Mesenchymal stem cell (in vitro differentiated cells and primary cell): ENCODE results near the gene NPS.

ENCODE experiments used
- DNase-seq: peaks from one replicate; pipeline ENCODE4 v3.0.0-alpha.2; 2013
- H2AFZ ChIP-seq: one replicate; pipeline ENCODE4 v1.6.1; 2013; ENCODE audit warnings: low read depth, mild to moderate bottlenecking, control low read depth, inconsistent platforms, low read length, moderate library complexity
- H2AK5ac ChIP-seq: 2 replicates; pipeline ENCODE4 v1.6.1; 2013; ENCODE audit warnings: low read length, moderate library complexity, mild to moderate bottlenecking, inconsistent platforms; ENCODE audit not compliant: severe bottlenecking
- H2BK120ac ChIP-seq: one replicate; pipeline ENCODE4 v1.6.1; 2013; ENCODE audit warnings: low read depth, mild to moderate bottlenecking, inconsistent platforms, low read length, moderate library complexity
- H2BK12ac ChIP-seq, 2 experiments: one replicate each; pipeline ENCODE4 v1.6.1; 2013; ENCODE audit warnings: inconsistent platforms in 2 of 2, low read length in 2 of 2, mild to moderate bottlenecking in 2 of 2, moderate library complexity in 2 of 2, control low read depth in 1 of 2
- H2BK15ac ChIP-seq: one replicate; pipeline ENCODE4 v1.6.1; 2013; ENCODE audit warnings: mild to moderate bottlenecking, low read depth, inconsistent platforms; ENCODE audit not compliant: poor library complexity, severe bottlenecking
- H2BK5ac ChIP-seq: 2 replicates; pipeline ENCODE4 v1.6.1; 2013; ENCODE audit warnings: low read depth, mild to moderate bottlenecking, low read length, control low read depth, inconsistent platforms; ENCODE audit not compliant: poor library complexity, severe bottlenecking
- H3K14ac ChIP-seq, 2 experiments: one replicate each; pipeline ENCODE4 v1.6.1; 2013; ENCODE audit warnings: inconsistent platforms in 2 of 2, low read length in 2 of 2, control low read depth in 1 of 2, mild to moderate bottlenecking in 1 of 2, moderate library complexity in 1 of 2
- H3K18ac ChIP-seq, 2 experiments: one replicate each; pipeline ENCODE4 v1.6.1; 2013; ENCODE audit warnings: inconsistent platforms in 2 of 2, low read length in 2 of 2, control low read depth in 1 of 2, low read depth in 1 of 2, mild to moderate bottlenecking in 1 of 2
- H3K23ac ChIP-seq, 2 experiments: one replicate each; pipeline ENCODE4 v1.6.1; 2013; ENCODE audit warnings: inconsistent platforms in 2 of 2, low read length in 2 of 2, mild to moderate bottlenecking in 2 of 2, moderate library complexity in 2 of 2, control low read depth in 1 of 2
- H3K27ac ChIP-seq: 2 replicates; pipeline ENCODE4 v1.5.1; 2013; ENCODE audit warnings: mild to moderate bottlenecking, moderate library complexity, low read length, control low read depth, inconsistent platforms; ENCODE audit not compliant: poor library complexity, severe bottlenecking
- H3K27me3 ChIP-seq, 2 experiments: 2 replicates each; pipeline versions ENCODE4 v1.6.1 to v1.7.0; 2013; ENCODE audit warnings: low read length in 2 of 2, mild to moderate bottlenecking in 2 of 2, moderate library complexity in 2 of 2, control low read depth in 1 of 2, inconsistent platforms in 1 of 2; ENCODE audit not compliant: control insufficient read depth in 1 of 2, insufficient read depth in 1 of 2
- H3K36me3 ChIP-seq, 2 experiments: 2 replicates each; pipeline versions ENCODE4 v1.6.1 to v1.7.0; 2013; ENCODE audit warnings: low read length in 2 of 2, control low read depth in 1 of 2, inconsistent platforms in 1 of 2, low read depth in 1 of 2, mild to moderate bottlenecking in 1 of 2; ENCODE audit not compliant: insufficient read depth in 2 of 2, control insufficient read depth in 1 of 2
- H3K4ac ChIP-seq, 2 experiments: one replicate each; pipeline ENCODE4 v1.6.1; 2013; ENCODE audit warnings: inconsistent platforms in 2 of 2, low read length in 2 of 2, mild to moderate bottlenecking in 2 of 2, moderate library complexity in 2 of 2, control low read depth in 1 of 2, low read depth in 1 of 2
- H3K4me1 ChIP-seq: 2 replicates; pipeline ENCODE4 v1.6.1; 2013; ENCODE audit warnings: low read depth, low read length, control low read depth; ENCODE audit not compliant: control insufficient read depth, insufficient read depth
- H3K4me2 ChIP-seq: 2 replicates; pipeline ENCODE4 v1.6.1; 2013; ENCODE audit warnings: low read length, mild to moderate bottlenecking, inconsistent platforms; ENCODE audit not compliant: poor library complexity, severe bottlenecking
- H3K4me3 ChIP-seq, 2 experiments: 2 replicates each; pipeline versions ENCODE4 v1.5.1 to v1.7.0; 2013; ENCODE audit warnings: low read length in 2 of 2, mild to moderate bottlenecking in 2 of 2, control low read depth in 1 of 2, low read depth in 1 of 2; ENCODE audit not compliant: insufficient read depth in 1 of 2
- H3K79me1 ChIP-seq: replicated peaks from 2 replicates; pipeline ENCODE4 v1.6.1; 2013; ENCODE audit warnings: mild to moderate bottlenecking, control low read depth, low read length, inconsistent platforms; ENCODE audit not compliant: poor library complexity, severe bottlenecking
- H3K9ac ChIP-seq: 2 replicates; pipeline ENCODE4 v1.7.0; 2013; ENCODE audit warnings: mild to moderate bottlenecking, low read length, moderate library complexity
- H3K9me3 ChIP-seq: 2 replicates; pipeline ENCODE4 v1.7.0; 2013; ENCODE audit warnings: mild to moderate bottlenecking, low read length; ENCODE audit not compliant: control insufficient read depth
- H4K8ac ChIP-seq: one replicate; pipeline ENCODE4 v1.6.1; 2013; ENCODE audit warnings: inconsistent platforms, mild to moderate bottlenecking, low read length, moderate library complexity
- H4K91ac ChIP-seq: one replicate; pipeline ENCODE4 v1.6.1; 2013; ENCODE audit warnings: mild to moderate bottlenecking, low read length, inconsistent platforms
- WGBS: methylation state at CpG from one replicate; pipeline ENCODE4 v1.1.7; 2013; ENCODE audit warnings: mixed read lengths; 5-methylcytosine and 5-hydroxymethylcytosine counted together

The NPS gene

DNA sequence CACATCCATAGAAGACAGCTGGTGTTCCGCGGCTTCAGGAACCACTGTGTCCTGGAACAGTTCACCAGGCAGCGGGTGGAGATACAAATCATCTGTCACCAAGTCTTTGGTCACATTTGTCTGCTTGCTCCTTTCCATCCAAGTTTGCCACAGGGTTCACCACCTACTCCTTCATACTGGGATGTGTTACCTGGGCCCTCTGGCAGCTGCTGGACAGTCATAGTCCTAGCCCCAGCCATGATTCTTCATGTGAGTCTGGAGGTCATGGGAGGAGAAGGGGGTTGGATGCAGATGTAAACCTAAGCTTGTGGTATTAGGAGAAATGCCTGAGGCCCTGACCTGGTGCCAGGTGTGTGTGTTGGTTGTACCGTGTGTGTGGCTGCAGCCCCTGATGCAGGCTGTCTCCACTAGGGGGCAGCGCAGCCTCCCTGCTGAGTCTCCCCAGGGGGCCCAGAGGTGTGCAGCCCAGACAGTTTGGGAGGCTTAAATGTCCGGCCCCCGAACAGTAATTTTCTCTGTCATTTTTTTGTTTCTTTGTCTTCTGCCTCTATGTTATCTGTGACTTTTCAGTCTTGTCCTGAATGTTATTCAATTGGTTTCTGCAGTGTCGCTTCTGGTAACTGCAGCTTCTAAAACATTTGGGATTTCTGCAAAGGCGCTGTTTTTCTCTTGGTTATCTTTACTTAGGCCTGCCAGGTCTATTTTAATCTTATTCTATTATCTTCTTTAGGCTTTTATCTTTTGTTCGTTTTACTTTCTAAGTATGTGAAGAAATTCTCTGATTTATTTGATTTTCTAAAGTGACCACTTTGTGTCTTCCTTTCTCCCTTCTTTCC lies 14.8 kb downstream of the NPS start:
- Histone ChIP-seq H3K23ac (no peak overlapping the region), H2BK120ac (no peak overlapping the region), H3K4me2 (no peak overlapping the region), H4K8ac (no peak overlapping the region), H2AK5ac (no peak overlapping the region), H3K4me3 (no peak overlapping the region), H3K27me3 (peaks cover 0 to 3% of the 10 kb centered on the region in 2 experiments), H3K4me1 (no peaks in the 10 kb centered on the region), H3K27ac (no peak overlapping the region), H2BK5ac (no peak overlapping the region), H2BK12ac (no peak overlapping the region), H3K9ac (no peak overlapping the region), H3K14ac (no peak overlapping the region), H3K79me1 (no peaks in the 10 kb centered on the region), H2AFZ (no peak overlapping the region), H3K9me3 (peaks cover 5% of the 10 kb centered on the region), H3K4ac (no peak overlapping the region), H3K18ac (no peak overlapping the region), H2BK15ac (no peak overlapping the region), H3K36me3 (no peaks in the 10 kb centered on the region), H4K91ac (no peak overlapping the region)
- DNase-seq, result no peak
- WGBS, result 71% methylated on average over 9 of the region's 10 CpGs

DNA sequence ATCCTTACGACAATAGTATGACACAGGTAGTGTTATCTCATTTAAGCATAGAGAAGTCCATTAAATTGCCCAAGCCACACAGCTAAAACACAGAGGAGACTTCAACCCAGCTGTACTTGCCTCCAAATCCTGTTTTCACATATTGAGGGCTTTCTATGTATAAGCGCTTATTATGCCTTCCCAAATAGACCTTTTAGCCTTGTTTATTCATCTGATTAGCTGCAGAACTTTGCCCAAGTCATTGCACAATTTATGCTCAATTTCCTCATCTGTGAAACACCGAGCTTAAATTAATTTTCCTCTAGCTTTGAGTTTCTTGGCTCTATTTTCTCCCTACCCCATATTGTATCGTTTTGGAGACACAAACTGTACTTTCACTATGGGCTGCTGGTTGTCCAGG lies 15.5 kb downstream of the NPS start:
- Histone ChIP-seq H3K14ac (no peak overlapping the region), H2BK15ac (no peak overlapping the region), H2BK12ac (no peak overlapping the region), H3K4me1 (no peaks in the 10 kb centered on the region), H3K18ac (no peak overlapping the region), H3K79me1 (no peaks in the 10 kb centered on the region), H2BK120ac (no peak overlapping the region), H3K9ac (no peak overlapping the region), H3K36me3 (no peaks in the 10 kb centered on the region), H3K4me2 (no peak overlapping the region), H4K8ac (no peak overlapping the region), H2AK5ac (no peak overlapping the region), H3K27ac (no peak overlapping the region), H3K23ac (no peak overlapping the region), H3K27me3 (peaks cover 0 to 3% of the 10 kb centered on the region in 2 experiments), H2AFZ (no peak overlapping the region), H3K4me3 (no peak overlapping the region), H4K91ac (no peak overlapping the region), H3K9me3 (no peaks in the 10 kb centered on the region), H2BK5ac (no peak overlapping the region), H3K4ac (no peak overlapping the region)
- DNase-seq, result no peak
- WGBS, result 85% methylated on average over 4 of the region's 4 CpGs

DNA sequence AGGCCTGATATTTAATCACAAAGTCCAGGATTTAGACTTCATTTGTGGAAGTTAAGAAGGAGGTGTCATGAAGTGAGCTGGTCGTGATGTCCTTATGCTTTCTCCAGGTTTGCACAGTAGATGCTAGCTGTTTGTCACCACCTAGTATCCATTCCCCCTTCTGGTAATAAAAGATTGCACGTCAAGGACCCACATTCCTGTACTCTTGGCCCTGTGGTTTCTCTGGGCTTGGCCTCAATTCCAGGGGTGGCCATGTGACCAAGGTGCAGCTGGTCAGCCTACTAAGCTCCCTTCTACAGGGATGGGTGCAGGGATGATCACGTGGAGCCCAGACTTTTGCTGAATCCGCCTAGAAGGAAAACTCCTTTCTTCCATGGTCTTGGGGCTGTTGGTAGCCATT lies 16.5 kb downstream of the NPS start:
- no peak overlapping the region for H3K4ac ChIP-seq
- no peaks in the 10 kb centered on the region for H3K4me1 ChIP-seq
- WGBS, result 68% methylated on average over 4 of the region's 4 CpGs
- no peak overlapping the region for H3K23ac ChIP-seq
- no peak overlapping the region for H3K4me3 ChIP-seq
- no peak overlapping the region for H2BK15ac ChIP-seq
- no peak overlapping the region for H2BK5ac ChIP-seq
- no peak overlapping the region for H3K9ac ChIP-seq
- no peak overlapping the region for H3K18ac ChIP-seq
- no peak overlapping the region for H2BK12ac ChIP-seq
- peaks cover 0 to 3% of the 10 kb centered on the region in 2 experiments for H3K27me3 ChIP-seq
- H2BK120ac ChIP-seq, result no peak overlapping the region
- no peaks in the 10 kb centered on the region for H3K79me1 ChIP-seq
- H4K8ac ChIP-seq, result no peak overlapping the region
- H3K9me3 ChIP-seq, result no peaks in the 10 kb centered on the region
- H3K14ac ChIP-seq, result no peak overlapping the region
- no peaks in the 10 kb centered on the region for H3K36me3 ChIP-seq
- no peak overlapping the region for H3K4me2 ChIP-seq
- no peak for DNase-seq
- no peak overlapping the region for H2AFZ ChIP-seq
- no peak overlapping the region for H4K91ac ChIP-seq
- H2AK5ac ChIP-seq, result no peak overlapping the region
- no peak overlapping the region for H3K27ac ChIP-seq

DNA sequence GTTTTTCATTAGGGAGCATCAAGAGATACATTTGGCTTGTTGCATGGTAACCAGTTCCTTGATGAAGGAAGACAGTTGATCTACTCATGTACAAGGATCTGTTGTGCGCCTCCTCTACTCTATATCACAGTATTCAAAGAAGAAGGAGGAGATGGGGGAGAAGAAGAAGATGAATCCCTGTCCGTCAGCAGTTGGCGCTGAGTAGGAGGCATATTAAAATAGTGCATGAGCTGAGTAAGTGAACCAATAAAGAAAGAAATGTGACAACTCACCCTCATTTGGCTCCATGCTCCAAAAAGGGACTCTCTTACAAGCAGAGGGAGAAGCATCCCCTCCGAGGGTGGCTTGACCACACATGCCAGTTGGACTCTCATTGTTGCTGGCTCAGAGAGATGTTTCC lies 20.1 kb downstream of the NPS start:
- Histone ChIP-seq H3K79me1 (no peaks in the 10 kb centered on the region), H4K91ac (no peak overlapping the region), H2AK5ac (no peak overlapping the region), H4K8ac (no peak overlapping the region), H3K14ac (no peak overlapping the region), H3K4me1 (no peaks in the 10 kb centered on the region), H3K23ac (no peak overlapping the region), H3K4me2 (no peak overlapping the region), H3K9me3 (peaks cover 14% of the 10 kb centered on the region), H3K27ac (no peak overlapping the region), H2BK15ac (no peak overlapping the region), H2BK5ac (no peak overlapping the region), H3K9ac (no peak overlapping the region), H3K4ac (no peak overlapping the region), H3K4me3 (no peak overlapping the region), H3K18ac (no peak overlapping the region), H3K36me3 (no peaks in the 10 kb centered on the region), H2BK120ac (no peak overlapping the region), H2BK12ac (no peak overlapping the region), H3K27me3 (peaks cover 0 to 3% of the 10 kb centered on the region in 2 experiments), H2AFZ (no peak overlapping the region)
- WGBS, result 88% methylated on average over 2 of the region's 4 CpGs
- no peak for DNase-seq
